ENCODE results near the gene PRMT7.

PRMT7 gene

DNA sequence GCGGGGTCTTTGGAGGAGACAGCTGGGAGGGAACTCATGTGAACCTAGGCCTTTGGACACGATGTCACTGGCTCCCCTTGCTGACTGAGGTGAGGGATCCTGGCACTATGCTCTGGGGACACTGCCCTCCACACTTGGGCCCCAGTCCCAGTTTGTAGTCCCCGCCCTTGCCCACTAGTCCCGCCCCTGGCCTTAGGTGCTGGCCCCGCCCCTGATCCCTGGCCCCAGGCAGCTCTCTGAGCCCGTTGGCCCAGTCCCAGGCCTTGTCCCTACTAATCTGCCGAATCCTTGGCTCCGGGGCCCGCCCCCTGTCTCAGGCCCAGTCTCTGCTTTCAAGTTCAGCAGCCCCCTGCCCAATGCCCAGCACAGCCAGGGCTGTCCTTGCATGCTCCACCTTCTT is 76.5 kb downstream of the PRMT7 start:
- Histone ChIP-seq H3K9me2 (replicated peaks; ENCODE audit: low read depth, low read length) (no peaks in the 10 kb centered on the region), H3K36me3 (ENCODE audit: insufficient read depth, low read length) (no peaks in the 10 kb centered on the region), H3K9ac (ENCODE audit: low read depth, low read length, poor library complexity, severe bottlenecking) (no peak overlapping the region), H3K4me3 (ENCODE audit: low read length, poor library complexity, severe bottlenecking) (no peak overlapping the region), H4K20me1 (ENCODE audit: insufficient read depth, low read length, poor library complexity, severe bottlenecking) (no peaks in the 10 kb centered on the region), H3K4me1 (ENCODE audit: insufficient read depth, low read length, poor library complexity, severe bottlenecking) (peaks cover 16% of the 10 kb centered on the region), H3K9me3 (ENCODE audit: insufficient read depth, low read depth, low read length) (no peaks in the 10 kb centered on the region), H3K4me2 (ENCODE audit: low read depth, low read length, poor library complexity, severe bottlenecking) (no peak overlapping the region), H3K27me3 (ENCODE audit: insufficient read depth, low read length, poor library complexity, severe bottlenecking) (no peaks in the 10 kb centered on the region), H3K79me2 (ENCODE audit: insufficient read depth, low read length) (no peaks in the 10 kb centered on the region), H2AFZ (ENCODE audit: low read length) (no peak overlapping the region), H3F3A (ENCODE audit: low read depth) (no peaks in the 10 kb centered on the region)
- no peak for TF ChIP-seq EZH2phosphoT487 (IDR thresholded peaks at IDR 0.05; ENCODE audit: borderline replicate concordance)
- TF ChIP-seq, protein P1, sequence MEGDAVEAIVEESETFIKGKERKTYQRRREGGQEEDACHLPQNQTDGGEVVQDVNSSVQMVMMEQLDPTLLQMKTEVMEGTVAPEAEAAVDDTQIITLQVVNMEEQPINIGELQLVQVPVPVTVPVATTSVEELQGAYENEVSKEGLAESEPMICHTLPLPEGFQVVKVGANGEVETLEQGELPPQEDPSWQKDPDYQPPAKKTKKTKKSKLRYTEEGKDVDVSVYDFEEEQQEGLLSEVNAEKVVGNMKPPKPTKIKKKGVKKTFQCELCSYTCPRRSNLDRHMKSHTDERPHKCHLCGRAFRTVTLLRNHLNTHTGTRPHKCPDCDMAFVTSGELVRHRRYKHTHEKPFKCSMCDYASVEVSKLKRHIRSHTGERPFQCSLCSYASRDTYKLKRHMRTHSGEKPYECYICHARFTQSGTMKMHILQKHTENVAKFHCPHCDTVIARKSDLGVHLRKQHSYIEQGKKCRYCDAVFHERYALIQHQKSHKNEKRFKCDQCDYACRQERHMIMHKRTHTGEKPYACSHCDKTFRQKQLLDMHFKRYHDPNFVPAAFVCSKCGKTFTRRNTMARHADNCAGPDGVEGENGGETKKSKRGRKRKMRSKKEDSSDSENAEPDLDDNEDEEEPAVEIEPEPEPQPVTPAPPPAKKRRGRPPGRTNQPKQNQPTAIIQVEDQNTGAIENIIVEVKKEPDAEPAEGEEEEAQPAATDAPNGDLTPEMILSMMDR (conservative IDR thresholded peaks at IDR 0.05; ENCODE audit: low read length) = no peak

DNA sequence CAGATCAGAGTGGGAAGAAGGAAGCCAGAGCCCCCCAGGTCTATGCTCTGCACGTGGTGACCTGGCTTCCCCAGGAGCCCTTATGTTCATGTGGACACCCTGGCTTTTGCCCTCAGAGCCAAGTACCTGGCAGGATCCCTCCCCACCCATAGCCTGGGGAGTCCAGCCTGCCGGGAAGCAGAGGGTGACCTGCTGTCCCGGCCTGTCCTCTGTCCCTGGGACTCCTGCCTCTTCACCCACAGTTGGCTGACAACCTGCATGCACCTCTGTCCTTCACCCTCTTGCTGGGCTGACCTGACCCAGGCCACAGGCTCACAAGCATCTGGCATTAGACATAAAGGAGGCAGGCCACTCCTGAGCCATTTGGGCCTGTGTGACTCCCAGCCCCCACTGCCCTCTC is 77.3 kb downstream of the PRMT7 start:
- Histone ChIP-seq H4K20me1 (ENCODE audit: insufficient read depth, low read length, poor library complexity, severe bottlenecking) (no peaks in the 10 kb centered on the region), H3F3A (ENCODE audit: low read depth) (no peaks in the 10 kb centered on the region), H3K9me2 (replicated peaks; ENCODE audit: low read depth, low read length) (no peaks in the 10 kb centered on the region), H3K79me2 (ENCODE audit: insufficient read depth, low read length) (no peaks in the 10 kb centered on the region), H2AFZ (ENCODE audit: low read length) (no peak overlapping the region), H3K36me3 (ENCODE audit: insufficient read depth, low read length) (no peaks in the 10 kb centered on the region), H3K9me3 (ENCODE audit: insufficient read depth, low read depth, low read length) (no peaks in the 10 kb centered on the region), H3K4me2 (ENCODE audit: low read depth, low read length, poor library complexity, severe bottlenecking) (no peak overlapping the region), H3K9ac (ENCODE audit: low read depth, low read length, poor library complexity, severe bottlenecking) (no peak overlapping the region), H3K27me3 (ENCODE audit: insufficient read depth, low read length, poor library complexity, severe bottlenecking) (no peaks in the 10 kb centered on the region), H3K4me3 (ENCODE audit: low read length, poor library complexity, severe bottlenecking) (no peak overlapping the region), H3K4me1 (ENCODE audit: insufficient read depth, low read length, poor library complexity, severe bottlenecking) (peaks cover 16% of the 10 kb centered on the region)
- TF ChIP-seq, protein P1 (conservative IDR thresholded peaks at IDR 0.05; ENCODE audit: low read length) = no peak
- TF ChIP-seq EZH2phosphoT487 (IDR thresholded peaks at IDR 0.05; ENCODE audit: borderline replicate concordance) = no peak

DNA sequence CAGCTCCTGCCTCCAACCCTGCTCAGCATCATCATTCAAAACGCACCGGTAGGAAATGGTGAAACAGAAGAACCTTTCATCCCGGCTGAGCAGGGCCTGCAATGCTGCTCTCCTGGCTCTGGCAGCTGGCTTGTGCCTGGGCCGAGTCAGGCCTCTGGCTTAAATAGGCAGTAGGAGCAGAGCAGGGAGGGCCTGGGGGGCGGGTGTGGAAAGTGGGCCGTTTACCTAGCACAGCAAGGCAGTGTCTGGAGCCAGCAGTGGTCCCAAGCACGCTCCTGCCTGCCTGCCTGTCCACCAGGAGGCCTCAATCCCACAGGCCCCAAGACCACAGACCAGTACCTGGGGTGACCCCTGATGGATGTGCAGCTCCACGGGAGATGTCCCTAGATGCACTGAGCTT is 78.2 kb downstream of the PRMT7 start:
- Histone ChIP-seq H3K79me2 (ENCODE audit: insufficient read depth, low read length) (no peaks in the 10 kb centered on the region), H3K9me2 (replicated peaks; ENCODE audit: low read depth, low read length) (no peaks in the 10 kb centered on the region), H4K20me1 (ENCODE audit: insufficient read depth, low read length, poor library complexity, severe bottlenecking) (no peaks in the 10 kb centered on the region), H3F3A (ENCODE audit: low read depth) (no peaks in the 10 kb centered on the region), H3K9me3 (ENCODE audit: insufficient read depth, low read depth, low read length) (no peaks in the 10 kb centered on the region), H3K4me1 (ENCODE audit: insufficient read depth, low read length, poor library complexity, severe bottlenecking) (peaks cover 16% of the 10 kb centered on the region), H3K36me3 (ENCODE audit: insufficient read depth, low read length) (no peaks in the 10 kb centered on the region), H2AFZ (ENCODE audit: low read length) (no peak overlapping the region), H3K4me2 (ENCODE audit: low read depth, low read length, poor library complexity, severe bottlenecking) (no peak overlapping the region), H3K27me3 (ENCODE audit: insufficient read depth, low read length, poor library complexity, severe bottlenecking) (no peaks in the 10 kb centered on the region), H3K4me3 (ENCODE audit: low read length, poor library complexity, severe bottlenecking) (no peak overlapping the region), H3K9ac (ENCODE audit: low read depth, low read length, poor library complexity, severe bottlenecking) (no peak overlapping the region)
- TF ChIP-seq EZH2phosphoT487 (IDR thresholded peaks at IDR 0.05; ENCODE audit: borderline replicate concordance) = no peak
- TF ChIP-seq, protein P1 (conservative IDR thresholded peaks at IDR 0.05; ENCODE audit: low read length) = no peak
